Activated CD4-positive, alpha-beta T cell treated with anti-CD3 and anti-CD28 coated beads for 36 hours (primary cell): ENCODE results near the gene KLC4. TPM values are rescaled to one million over a fixed set of nuclear protein-coding genes. Genes with fewer than 3 reads are reported as not detected.

Experiments
- ATAC-seq: fragments of 200-7000 bp; cut with Tn5 transposase; one replicate; pipeline ENCODE4 v1.10.0; 2021; ENCODE audit warnings: mild to moderate bottlenecking, moderate library complexity
- CTCF ChIA-PET: fragments of 350-600 bp; sonication (Branson Sonifier 250); formaldehyde crosslinking; loops from one replicate; lab custom pipeline; 2021; ENCODE audit warnings: antibody characterized with exemption; lab: Charles Lee
- POLR2A ChIA-PET: fragments of 350-600 bp; sonication (Branson Sonifier 250); formaldehyde crosslinking; loops from one replicate; lab custom pipeline; 2021; ENCODE audit warnings: antibody characterized with exemption, inconsistent platforms; lab: Charles Lee
- DNase-seq: peaks from one replicate; pipeline ENCODE4 v3.0.0-alpha.2; 2020
- H3K27ac Mint-ChIP-seq: one replicate; pipeline ENCODE4 v1.8.0; 2021; ENCODE audit warnings: mixed read lengths
- H3K27me3 Mint-ChIP-seq: one replicate; pipeline ENCODE4 v1.8.0; 2021; ENCODE audit warnings: mixed read lengths
- H3K36me3 Mint-ChIP-seq: one replicate; pipeline ENCODE4 v1.8.0; 2021; ENCODE audit warnings: low read depth, mixed read lengths
- H3K4me1 Mint-ChIP-seq: one replicate; pipeline ENCODE4 v1.8.0; 2021; ENCODE audit warnings: mixed read lengths
- H3K4me3 Mint-ChIP-seq: one replicate; pipeline ENCODE4 v1.8.0; 2021; ENCODE audit warnings: mild to moderate bottlenecking, moderate library complexity, mixed read lengths
- H3K9me3 Mint-ChIP-seq: one replicate; pipeline ENCODE4 v1.8.0; 2021; ENCODE audit warnings: low read depth, mixed read lengths
- intact Hi-C, 2 experiments: fragments of 100-400 bp; cut with DNase I in 1 of 2; cut with micrococcal nuclease in 1 of 2; formaldehyde crosslinking; loops; one replicate each; pipeline versions ENCODE4 v1.14.2 to v1.15.1; 2022 to 2024; cut with DNase I, micrococcal nuclease
- total RNA-seq, 2 experiments: library from RNA; stranded (reverse); gene quantifications; one replicate each; pipeline ENCODE4 v1.2.3, GENCODE V29; 2021

The KLC4 gene
- total RNA-seq, 2 experiments from 2014 or later, result 10.0 to 10.1 TPM

DNA sequence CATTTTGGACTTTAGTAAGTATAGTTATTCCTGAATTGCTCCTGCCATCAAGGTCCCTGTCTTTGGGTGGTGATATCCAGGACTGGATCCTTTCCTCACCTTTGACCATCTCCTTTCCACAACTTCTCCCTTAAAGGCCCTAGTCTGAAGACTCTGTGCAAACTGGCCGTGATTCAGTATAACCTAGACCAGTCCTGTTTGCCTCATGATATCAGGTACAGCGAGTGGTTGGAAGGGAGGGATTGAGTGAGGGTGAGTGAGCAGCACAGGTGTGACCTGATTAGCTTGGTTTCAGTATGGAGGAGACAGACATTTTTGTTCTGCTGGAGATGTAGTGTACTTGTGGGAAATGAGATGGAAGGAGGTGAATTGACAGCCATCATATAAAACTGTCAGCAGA, 40.3 kb upstream of the KLC4 start:
- H3K27ac Mint-ChIP-seq, result no peak overlapping the region
- DNase-seq, result no peak
- no peak overlapping the region for H3K4me3 Mint-ChIP-seq
- H3K36me3 Mint-ChIP-seq, result peaks cover 26% of the 10 kb centered on the region
- ATAC-seq, result no peak
- ChIA-PET CTCF (interaction anchor here (0.6 kb wide), 2 partner anchors 8 to 586 kb away, joined by 3 read pairs; no protein-coding TSS in a partner anchor), POLR2A (no interaction called here)
- H3K27me3 Mint-ChIP-seq, result no peaks in the 10 kb centered on the region
- intact Hi-C loops, result no loop called here
- no peaks in the 10 kb centered on the region for H3K9me3 Mint-ChIP-seq
- peaks cover 42% of the 10 kb centered on the region for H3K4me1 Mint-ChIP-seq

DNA sequence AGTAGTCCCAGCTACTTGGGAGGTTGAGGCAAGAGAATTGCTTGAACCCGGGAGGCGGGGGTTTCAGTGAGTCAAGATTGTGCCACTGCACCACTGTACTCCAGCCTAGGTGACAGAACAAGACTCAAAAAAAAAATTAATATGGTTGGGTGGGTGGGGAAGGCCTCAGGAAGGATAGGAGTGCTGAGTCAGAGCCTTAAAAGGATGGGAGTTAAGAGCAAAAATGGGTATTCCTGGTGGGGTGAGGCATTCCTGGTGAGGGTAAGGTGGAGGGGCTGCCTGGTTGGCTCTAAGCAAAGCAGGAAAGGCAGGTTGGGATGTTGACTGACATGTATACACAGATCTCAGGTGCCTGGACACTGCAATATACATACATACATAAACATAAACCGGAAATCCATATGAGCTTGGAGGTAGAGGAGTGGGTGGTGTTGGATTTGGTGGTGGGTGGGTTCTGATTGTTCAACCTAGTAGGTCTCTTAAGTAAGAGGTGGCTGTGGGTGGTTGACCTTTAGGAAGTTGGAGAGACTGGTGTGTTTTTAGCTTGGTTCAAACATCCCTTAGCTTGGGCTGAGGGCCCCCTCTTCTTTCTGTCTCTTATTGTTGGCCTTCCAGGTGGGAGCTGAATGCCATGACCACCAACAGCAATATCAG, 39.3 kb upstream of the KLC4 start:
- Mint-ChIP-seq H3K36me3 (peaks cover 34% of the 10 kb centered on the region), H3K4me1 (peaks cover 40% of the 10 kb centered on the region), H3K27ac (peak overlapping the region; percentile 6), H3K27me3 (no peaks in the 10 kb centered on the region), H3K9me3 (no peaks in the 10 kb centered on the region), H3K4me3 (peak overlapping the region; percentile 22)
- intact Hi-C loops, result loop anchor here in 1 of 2 experiments (5.0 kb wide), 1 partner anchor 118 kb away; no protein-coding TSS in a partner anchor
- POLR2A ChIA-PET, result interaction anchor here (0.5 kb wide), 1 partner anchor 183 kb away, joined by 3 read pairs; no protein-coding TSS in a partner anchor
- DNase-seq (no peak), ATAC-seq (no peak)
- CTCF ChIA-PET, result interaction anchor here (0.6 to 1.7 kb wide), 7 partner anchors 20 to 585 kb away, joined by 3 to 5 read pairs (median 4); partner anchors contain the start of gene CUL7

DNA sequence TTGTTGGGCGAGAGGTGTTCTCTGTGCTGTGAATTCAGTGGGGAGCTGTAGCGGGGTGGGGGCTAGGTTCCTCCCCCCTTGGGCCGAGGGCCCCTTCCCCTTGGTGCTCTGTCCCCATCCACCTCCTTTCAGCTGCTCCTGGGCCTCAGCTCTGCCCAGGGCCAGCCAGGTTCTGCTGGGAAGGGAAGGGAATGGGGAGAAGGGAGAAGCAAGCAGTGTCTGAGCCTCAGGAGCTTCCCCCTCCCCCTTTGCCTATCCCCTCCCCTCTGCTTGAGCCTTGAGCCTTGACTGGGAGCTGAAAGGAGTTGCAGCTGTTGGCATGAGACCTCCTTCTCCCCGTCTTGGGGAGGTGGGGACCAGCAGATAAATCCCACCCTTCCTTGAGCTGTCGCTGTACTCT, 38.6 kb upstream of the KLC4 start:
- no peak for ATAC-seq
- intact Hi-C loops, result loop anchor here (1.0 to 5.0 kb wide), 4 partner anchors 8 to 119 kb away; partner anchors contain the start of genes KLC4 (in 1 of the 2), MEA1 (in 1 of the 2), MRPL2 (in 1 of the 2) and PEX6 (in 1 of the 2)
- H3K27me3 Mint-ChIP-seq, result no peaks in the 10 kb centered on the region
- H3K27ac Mint-ChIP-seq, result peak overlapping the region; percentile 6
- ChIA-PET CTCF (interaction anchor here (0.6 to 1.7 kb wide), 6 partner anchors 19 to 123 kb away, joined by 3 to 5 read pairs (median 4); partner anchors contain the start of gene CUL7), POLR2A (interaction anchor here (0.5 to 0.8 kb wide), 3 partner anchors 11 to 182 kb away, joined by 3 to 4 read pairs (median 3); no protein-coding TSS in a partner anchor)
- peaks cover 37% of the 10 kb centered on the region for H3K4me1 Mint-ChIP-seq
- H3K36me3 Mint-ChIP-seq, result peaks cover 37% of the 10 kb centered on the region
- H3K9me3 Mint-ChIP-seq, result no peaks in the 10 kb centered on the region
- no peak for DNase-seq
- H3K4me3 Mint-ChIP-seq, result peak overlapping the region; percentile 93

DNA sequence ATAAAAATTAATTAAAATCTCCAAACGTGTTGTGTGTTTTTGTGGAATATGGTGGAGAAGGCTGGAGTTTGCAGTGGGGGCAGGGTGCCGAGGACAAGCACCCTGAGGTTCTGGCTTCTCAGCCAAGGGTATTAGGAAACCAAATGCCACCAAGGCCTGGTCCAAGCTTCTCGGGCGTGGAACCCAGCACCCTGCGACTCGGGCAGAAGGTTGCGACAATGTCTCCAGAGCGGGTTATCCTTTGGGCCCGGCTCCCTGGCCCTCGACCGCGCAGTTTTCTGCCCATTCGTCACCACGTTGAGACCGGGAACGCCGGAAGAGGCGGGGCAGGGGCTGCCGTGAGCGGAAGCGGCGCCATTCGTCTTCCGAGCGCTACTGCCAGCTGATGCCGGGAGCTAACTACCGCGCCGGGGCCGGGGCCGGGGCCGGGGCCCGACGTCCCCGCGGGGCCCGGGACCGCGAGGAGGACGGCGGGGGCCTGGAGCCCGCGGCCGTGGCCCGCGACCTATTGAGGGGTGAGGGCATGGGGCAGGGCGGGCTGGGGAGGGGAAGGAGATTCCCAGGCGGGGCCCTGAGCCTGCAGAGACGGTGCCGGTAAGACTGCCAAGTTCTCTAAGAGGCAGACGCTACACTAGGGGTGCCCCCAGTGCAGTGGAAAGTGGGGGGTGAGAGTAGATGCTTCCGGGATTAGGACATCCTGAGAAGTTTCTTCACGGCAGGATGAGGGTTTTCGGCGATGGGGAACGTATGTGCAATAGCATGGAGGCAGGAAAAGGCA, 38.0 kb upstream of the KLC4 start, which contains the start of gene RRP36:
Gene RRP36 (plus strand): TSS at position 354 of the 778 bp plus-strand sequence. CDS start 32 bp downstream, at position 386.
- ChIA-PET CTCF (interaction anchor here (0.6 to 1.7 kb wide), 6 partner anchors 7 to 122 kb away, joined by 3 to 5 read pairs (median 4); partner anchors contain the start of genes CUL7 and KLHDC3), POLR2A (interaction anchor here (0.6 to 0.8 kb wide), 3 partner anchors 11 to 550 kb away, joined by 3 to 4 read pairs (median 3); no protein-coding TSS in a partner anchor)
- peaks cover 32% of the 10 kb centered on the region for H3K4me1 Mint-ChIP-seq
- intact Hi-C loops, result loop anchor here (1.0 to 5.0 kb wide), 4 partner anchors 8 to 119 kb away; partner anchors contain the start of genes KLC4 (in 1 of the 2), MEA1 (in 1 of the 2), MRPL2 (in 1 of the 2) and PEX6 (in 1 of the 2)
- H3K4me3 Mint-ChIP-seq, result peak within 1 kb of the TSS; percentile 93
- H3K27ac Mint-ChIP-seq, result peak within 1 kb of the TSS; percentile 88
- DNase-seq (peak; percentile 83), ATAC-seq (peak; percentile 84)
- H3K27me3 Mint-ChIP-seq, result no peaks in the 10 kb centered on the region
- no peaks in the 10 kb centered on the region for H3K9me3 Mint-ChIP-seq
- H3K36me3 Mint-ChIP-seq, result peaks cover 40% of the 10 kb centered on the region

DNA sequence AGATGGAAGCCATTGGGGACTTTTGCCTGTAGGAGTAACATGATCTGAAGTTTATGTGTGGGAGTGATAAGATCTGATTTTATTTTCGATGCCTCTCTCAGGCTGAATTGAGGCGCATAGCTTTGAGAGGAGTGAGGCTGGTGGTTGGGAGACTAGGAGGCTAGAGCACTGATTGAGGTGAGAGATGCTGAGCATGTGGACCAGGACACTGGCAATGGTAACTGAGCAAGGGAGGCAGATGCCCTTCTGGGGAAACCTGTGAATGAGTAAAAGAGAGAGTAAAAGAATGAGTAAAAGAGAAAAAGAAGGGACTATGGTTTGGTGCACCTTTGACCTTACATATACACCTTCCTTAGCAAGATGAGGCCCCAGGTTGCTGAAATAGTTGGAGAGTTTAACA, 35.0 kb upstream of the KLC4 start:
- ChIA-PET POLR2A (no interaction called here), CTCF (interaction anchor here (0.8 kb wide), 1 partner anchor 332 kb away, joined by 3 read pairs; no protein-coding TSS in a partner anchor)
- peak; percentile 24 for ATAC-seq
- Mint-ChIP-seq H3K4me3 (peak overlapping the region; percentile 6), H3K4me1 (peaks cover 29% of the 10 kb centered on the region), H3K9me3 (no peaks in the 10 kb centered on the region), H3K27me3 (no peaks in the 10 kb centered on the region), H3K36me3 (peaks cover 45% of the 10 kb centered on the region), H3K27ac (peak overlapping the region; percentile 70)
- intact Hi-C loops, result loop anchor here in 1 of 2 experiments (5.0 kb wide), 1 partner anchor 122 kb away; no protein-coding TSS in a partner anchor
- no peak for DNase-seq

DNA sequence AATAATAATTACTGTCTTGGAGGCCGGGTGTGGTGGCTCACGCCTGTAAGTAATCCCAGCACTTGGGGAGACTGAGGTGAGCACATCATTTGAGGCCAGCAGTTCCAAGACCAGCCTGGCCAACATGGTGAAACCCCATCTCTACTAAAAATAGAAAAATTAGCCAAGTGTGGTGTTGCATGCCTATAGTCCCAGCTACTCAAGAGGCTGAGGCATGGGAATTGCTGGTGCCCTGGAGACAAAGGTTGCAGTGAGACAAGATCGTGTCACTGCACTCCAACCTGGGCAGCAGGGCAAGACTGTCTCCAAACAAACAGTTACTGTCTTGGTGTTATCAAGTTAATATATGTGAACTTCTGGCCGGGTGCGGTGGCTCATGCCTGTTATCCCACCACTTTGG, 33.1 kb upstream of the KLC4 start:
- intact Hi-C loops, result no loop called here
- Mint-ChIP-seq H3K27me3 (no peaks in the 10 kb centered on the region), H3K36me3 (peaks cover 44% of the 10 kb centered on the region), H3K9me3 (no peaks in the 10 kb centered on the region), H3K4me3 (no peak overlapping the region), H3K27ac (no peak overlapping the region), H3K4me1 (peaks cover 21% of the 10 kb centered on the region)
- ATAC-seq, result no peak
- POLR2A ChIA-PET, result no interaction called here
- DNase-seq, result no peak
- CTCF ChIA-PET, result no interaction called here

DNA sequence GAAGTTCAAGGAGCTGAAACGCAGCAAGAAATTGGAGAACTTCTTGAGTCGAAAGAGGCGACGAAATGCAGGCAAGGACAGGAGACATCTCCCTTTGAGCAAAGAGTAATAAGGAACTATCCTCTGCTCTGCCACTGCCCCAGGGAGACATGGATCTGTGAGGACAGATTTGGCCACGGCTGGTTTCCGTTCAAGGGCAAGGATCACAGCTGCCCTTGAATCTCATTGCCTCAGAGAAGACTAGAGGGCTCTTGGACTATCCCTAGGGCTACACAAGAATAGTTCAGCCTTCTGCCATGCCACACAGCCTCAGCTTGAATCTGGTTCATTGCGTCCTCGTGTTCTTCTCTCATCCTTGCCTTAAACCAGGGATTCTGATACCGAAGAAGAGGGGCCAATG, 30.3 kb upstream of the KLC4 start:
- intact Hi-C loops, result no loop called here
- Mint-ChIP-seq H3K4me3 (no peak overlapping the region), H3K9me3 (no peaks in the 10 kb centered on the region), H3K27me3 (no peaks in the 10 kb centered on the region), H3K36me3 (peaks cover 56% of the 10 kb centered on the region), H3K4me1 (peaks cover 11% of the 10 kb centered on the region), H3K27ac (no peak overlapping the region)
- ChIA-PET POLR2A (no interaction called here), CTCF (interaction anchor here (1.0 kb wide), 1 partner anchor 25 kb away, joined by 3 read pairs; the partner anchor contains the start of gene CUL7)
- no peak for DNase-seq
- no peak for ATAC-seq

DNA sequence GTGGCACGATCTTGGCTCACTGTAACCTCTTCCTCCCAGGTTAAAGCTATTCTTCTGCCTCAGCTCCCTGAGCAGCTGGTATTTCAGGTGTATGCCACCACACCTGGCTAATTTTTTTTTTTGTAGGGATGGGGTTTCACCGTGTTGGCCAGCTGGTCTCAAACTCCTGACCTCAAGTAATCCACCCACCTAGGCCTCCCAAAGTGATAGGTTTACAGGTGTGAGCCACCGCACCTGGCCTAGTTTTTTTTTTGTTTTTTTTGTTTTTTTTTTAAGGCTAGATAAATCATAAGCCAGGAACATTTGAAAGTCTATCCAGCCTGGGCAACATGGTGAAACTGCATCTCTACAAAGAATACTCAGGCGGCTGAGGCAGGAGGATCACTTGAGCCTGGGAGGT, 27.1 kb upstream of the KLC4 start:
- ATAC-seq (no peak), DNase-seq (no peak)
- no peaks in the 10 kb centered on the region for H3K27me3 Mint-ChIP-seq
- no peak overlapping the region for H3K27ac Mint-ChIP-seq
- no peak overlapping the region for H3K4me3 Mint-ChIP-seq
- intact Hi-C loops, result no loop called here
- ChIA-PET CTCF (no interaction called here), POLR2A (interaction anchor here (0.7 kb wide), 1 partner anchor 11 kb away, joined by 3 read pairs; no protein-coding TSS in a partner anchor)
- peaks cover 42% of the 10 kb centered on the region for H3K36me3 Mint-ChIP-seq
- peaks cover 3% of the 10 kb centered on the region for H3K4me1 Mint-ChIP-seq
- H3K9me3 Mint-ChIP-seq, result no peaks in the 10 kb centered on the region

DNA sequence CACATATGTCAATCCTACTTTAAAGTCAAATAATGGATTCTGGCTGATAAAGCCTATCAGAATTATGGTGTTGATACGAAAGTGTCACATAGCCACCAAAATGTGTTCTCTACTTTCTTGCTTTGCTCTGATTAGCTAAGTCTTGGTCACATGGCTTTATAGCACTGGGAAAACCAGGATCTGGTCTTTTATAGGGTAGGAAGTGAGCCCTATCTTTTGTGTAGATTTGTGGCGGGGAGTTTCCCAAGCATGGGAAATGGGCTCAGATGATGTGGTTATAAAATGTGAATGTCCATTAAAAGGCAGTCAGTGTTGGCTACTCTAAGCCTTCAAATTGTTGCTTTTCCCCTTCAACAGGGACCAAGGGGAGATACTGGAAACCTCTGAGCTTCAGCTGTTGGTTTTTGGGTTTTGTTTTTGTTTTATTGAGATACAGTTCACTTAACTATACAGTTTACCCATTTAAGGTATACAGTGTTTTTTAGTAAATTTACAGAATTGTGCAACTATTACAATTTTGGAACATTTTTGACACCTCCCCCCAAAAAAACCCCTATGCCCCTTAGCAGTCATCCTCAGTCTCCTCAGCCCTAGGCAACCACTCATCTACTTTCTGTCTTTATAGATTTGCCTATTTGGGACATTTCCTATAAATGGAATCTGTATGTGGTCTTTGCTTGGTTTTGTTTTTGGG, 25.8 kb upstream of the KLC4 start:
- Mint-ChIP-seq H3K4me1 (peaks cover 3% of the 10 kb centered on the region), H3K4me3 (no peak overlapping the region), H3K27ac (peak overlapping the region; percentile 65), H3K27me3 (no peaks in the 10 kb centered on the region), H3K9me3 (no peaks in the 10 kb centered on the region), H3K36me3 (peaks cover 37% of the 10 kb centered on the region)
- ChIA-PET CTCF (interaction anchor here (0.6 to 1.0 kb wide), 3 partner anchors 10 to 168 kb away, joined by 3 read pairs; no protein-coding TSS in a partner anchor), POLR2A (interaction anchor here (0.8 kb wide), 1 partner anchor 25 kb away, joined by 3 read pairs; the partner anchor contains the start of genes KLC4 and MRPL2)
- no peak for ATAC-seq
- intact Hi-C loops, result no loop called here
- DNase-seq, result no peak

DNA sequence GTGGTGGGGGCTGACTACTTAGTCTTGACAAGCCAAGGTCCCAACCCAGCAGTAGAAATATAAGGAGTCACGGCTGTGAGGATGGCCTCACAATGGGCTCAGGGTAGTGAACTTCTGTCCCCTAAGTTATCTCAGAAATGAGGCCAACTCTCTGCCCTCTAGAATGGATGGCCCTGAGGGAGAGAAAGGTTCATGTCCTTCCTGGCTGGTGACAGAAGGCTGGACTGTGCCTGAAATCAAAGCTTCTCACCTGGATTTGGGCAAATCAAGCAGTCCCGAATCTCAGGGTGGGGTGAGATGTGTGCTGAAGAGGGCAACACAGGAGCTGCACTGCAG, 25.3 kb upstream of the KLC4 start:
- Mint-ChIP-seq H3K27me3 (no peaks in the 10 kb centered on the region), H3K27ac (no peak overlapping the region), H3K36me3 (peaks cover 35% of the 10 kb centered on the region), H3K4me1 (peaks cover 3% of the 10 kb centered on the region), H3K4me3 (no peak overlapping the region), H3K9me3 (no peaks in the 10 kb centered on the region)
- ChIA-PET CTCF (interaction anchor here (0.6 to 1.0 kb wide), 2 partner anchors 11 to 169 kb away, joined by 3 read pairs; no protein-coding TSS in a partner anchor), POLR2A (no interaction called here)
- no peak for ATAC-seq
- intact Hi-C loops, result no loop called here
- DNase-seq, result no peak
